ENCODE results near the gene PERM1.
"Not testable (repeated sequence)": the region's sequence is repeated elsewhere in the genome, so short reads cannot be mapped to it uniquely, and the experiment has no call there.

Gene PERM1

DNA sequence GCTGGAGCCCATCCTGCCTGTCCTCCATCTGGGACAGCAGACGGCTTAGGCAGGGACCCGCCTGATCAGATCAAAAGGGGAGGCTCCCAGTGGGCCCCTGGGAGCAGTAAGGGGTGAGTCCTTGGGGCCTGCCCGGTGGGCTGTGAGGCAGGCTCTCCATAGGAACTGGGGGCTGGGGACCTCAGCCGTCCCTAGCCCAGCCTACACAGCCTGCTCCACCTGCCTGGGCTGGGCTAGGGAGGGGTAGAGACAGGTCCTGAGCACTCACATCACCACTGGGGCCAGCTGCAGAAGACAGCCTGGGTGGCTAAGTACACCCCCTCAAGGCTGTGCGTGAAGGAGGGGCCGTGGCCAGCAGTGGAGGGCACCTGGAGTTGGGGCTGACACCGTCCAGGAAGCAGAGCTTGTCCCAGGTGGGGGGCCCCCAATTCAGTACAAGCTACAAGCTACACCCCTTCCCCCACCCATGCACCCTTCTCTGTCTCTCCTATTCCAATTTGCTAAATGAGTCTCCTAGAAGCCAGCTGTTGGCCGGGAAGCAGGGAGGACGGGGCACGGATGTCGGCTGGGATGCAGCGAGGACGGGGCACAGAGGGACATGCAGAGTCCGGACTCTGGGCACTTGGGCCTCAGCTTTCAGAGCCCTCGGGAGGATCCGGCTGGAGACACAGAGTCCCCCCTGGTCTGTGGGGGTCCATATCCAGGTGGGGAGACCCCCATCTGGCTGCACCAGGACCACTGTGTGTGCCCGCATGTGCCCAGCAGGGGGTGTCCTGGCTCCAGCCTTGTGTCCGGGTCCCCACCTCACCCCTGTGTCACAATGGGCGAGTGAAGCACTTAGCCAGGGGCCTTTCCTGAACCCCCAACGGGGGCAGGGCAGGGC lies 33.1 kb upstream of the PERM1 start:
- DNase-seq = no peak

DNA sequence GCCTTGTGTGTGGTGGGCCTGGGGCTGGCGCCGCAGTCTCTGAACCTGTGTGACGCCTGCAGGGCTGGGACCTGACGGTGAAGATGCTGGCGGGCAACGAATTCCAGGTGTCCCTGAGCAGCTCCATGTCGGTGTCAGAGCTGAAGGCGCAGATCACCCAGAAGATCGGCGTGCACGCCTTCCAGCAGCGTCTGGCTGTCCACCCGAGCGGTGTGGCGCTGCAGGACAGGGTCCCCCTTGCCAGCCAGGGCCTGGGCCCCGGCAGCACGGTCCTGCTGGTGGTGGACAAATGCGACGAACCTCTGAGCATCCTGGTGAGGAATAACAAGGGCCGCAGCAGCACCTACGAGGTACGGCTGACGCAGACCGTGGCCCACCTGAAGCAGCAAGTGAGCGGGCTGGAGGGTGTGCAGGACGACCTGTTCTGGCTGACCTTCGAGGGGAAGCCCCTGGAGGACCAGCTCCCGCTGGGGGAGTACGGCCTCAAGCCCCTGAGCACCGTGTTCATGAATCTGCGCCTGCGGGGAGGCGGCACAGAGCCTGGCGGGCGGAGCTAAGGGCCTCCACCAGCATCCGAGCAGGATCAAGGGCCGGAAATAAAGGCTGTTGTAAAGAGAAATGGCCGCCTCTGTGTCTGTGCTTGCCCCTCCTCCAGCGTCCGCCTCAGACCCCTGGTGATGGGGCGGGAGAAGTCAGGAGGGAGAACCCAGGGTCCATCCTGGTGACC lies 32.2 kb upstream of the PERM1 start:
- peak; percentile 33 for DNase-seq

DNA sequence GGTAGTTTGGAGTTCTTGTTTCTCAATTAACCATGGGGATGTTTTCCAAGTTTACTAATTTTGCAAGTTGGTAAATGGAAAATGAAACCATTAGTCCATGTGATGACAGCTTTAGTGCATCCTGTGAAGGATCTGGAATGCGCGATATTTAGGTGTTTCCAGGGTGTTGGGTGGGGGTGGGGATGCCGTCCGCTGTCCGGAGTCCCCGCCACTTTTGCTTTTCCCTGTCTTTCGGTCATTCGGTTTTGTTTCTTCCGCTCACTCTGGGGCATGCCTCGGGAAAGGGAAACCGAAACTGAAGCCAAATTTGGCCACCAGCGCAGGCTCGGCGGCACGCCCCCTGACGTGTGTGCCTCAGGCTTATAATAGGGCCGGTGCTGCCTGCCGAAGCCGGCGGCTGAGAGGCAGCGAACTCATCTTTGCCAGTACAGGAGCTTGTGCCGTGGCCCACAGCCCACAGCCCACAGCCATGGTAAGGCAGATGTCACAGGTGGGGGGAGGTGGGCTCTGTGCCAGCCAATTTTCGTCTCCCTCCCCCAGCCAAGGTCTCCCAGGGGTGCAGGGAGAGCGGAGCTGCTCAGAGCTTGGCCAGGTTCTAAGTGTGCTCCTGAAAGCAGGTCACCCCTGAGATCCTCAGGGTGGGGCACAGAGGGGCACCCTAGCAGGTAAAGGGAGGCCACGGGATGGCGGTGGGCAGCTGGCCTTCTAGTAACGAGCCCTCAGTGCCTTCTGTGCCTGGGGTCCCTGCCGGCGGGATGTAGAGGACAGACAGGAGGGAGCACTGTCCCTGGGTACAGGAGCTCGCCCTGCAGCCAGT lies 31.4 kb upstream of the PERM1 start, which contains the start of gene ISG15:
Gene ISG15, plus strand, starts transcription at position 393 of the 817 bp plus-strand sequence. Its CDS starts 77 bp downstream, at position 470.
- peak; percentile 84 for DNase-seq

DNA sequence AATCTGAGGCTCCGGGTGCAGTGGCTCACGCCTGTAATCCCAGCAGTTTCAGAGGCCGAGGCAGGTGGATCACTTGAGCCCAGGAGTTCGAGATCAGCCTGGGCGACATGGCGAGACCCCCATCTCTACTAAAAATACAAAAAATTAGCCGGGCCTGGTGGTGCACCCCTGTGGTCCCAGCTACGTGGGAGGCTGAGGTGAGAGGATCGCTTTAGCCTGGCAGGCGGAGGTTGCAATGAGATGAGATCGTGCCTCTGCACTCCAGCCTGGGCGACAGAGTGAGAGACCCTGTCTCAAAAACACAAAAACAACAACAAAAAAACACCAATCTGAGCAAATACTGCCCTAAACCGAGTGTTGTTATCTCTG lies 30.8 kb upstream of the PERM1 start:
- not testable (repeated sequence) for DNase-seq

DNA sequence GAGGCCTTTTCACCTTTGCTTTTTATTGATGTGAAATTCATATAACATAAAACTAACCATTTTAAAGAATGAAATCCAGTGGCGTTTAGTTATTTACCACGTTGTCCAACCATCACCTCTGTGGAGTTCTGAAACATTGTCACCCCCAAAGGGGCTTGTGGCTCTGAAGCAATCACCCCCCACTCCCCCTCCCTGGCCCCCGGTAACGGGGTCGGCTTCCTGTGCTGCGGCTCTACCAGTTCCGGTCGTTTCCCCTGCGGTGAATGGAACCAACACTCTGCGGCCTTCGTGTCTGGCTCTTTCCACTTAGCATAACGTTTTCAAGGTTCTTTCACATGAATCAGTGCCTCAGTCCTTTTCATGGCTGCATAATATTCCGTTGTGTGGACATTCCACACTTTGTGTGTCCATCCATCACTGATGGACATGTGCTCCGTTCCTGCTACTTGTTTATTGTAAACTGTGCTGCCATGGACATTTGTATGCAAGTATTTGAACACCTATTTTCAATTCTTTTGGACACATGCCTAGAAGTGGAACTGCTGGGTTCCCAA lies 29.6 kb upstream of the PERM1 start:
- no peak for DNase-seq

DNA sequence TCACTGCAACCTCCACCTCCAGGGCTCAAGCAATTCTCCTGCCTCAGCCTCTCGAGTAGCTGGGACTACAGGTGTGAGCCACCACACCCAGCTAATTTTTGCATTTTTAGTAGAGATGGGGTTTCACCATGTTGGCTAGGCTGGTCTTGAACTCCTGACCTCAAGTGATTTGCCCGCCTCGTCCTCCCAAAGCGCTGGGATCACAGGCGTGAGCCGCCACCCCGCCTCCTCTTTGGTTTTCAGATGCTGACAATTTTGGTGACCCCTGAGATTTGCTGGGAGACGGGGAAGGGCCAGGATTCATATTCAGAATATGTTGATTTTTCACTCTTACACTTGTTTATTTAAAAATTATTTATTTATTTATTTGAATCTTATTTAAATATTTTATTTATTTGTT lies 28.2 kb upstream of the PERM1 start:
- DNase-seq = not testable (repeated sequence)

DNA sequence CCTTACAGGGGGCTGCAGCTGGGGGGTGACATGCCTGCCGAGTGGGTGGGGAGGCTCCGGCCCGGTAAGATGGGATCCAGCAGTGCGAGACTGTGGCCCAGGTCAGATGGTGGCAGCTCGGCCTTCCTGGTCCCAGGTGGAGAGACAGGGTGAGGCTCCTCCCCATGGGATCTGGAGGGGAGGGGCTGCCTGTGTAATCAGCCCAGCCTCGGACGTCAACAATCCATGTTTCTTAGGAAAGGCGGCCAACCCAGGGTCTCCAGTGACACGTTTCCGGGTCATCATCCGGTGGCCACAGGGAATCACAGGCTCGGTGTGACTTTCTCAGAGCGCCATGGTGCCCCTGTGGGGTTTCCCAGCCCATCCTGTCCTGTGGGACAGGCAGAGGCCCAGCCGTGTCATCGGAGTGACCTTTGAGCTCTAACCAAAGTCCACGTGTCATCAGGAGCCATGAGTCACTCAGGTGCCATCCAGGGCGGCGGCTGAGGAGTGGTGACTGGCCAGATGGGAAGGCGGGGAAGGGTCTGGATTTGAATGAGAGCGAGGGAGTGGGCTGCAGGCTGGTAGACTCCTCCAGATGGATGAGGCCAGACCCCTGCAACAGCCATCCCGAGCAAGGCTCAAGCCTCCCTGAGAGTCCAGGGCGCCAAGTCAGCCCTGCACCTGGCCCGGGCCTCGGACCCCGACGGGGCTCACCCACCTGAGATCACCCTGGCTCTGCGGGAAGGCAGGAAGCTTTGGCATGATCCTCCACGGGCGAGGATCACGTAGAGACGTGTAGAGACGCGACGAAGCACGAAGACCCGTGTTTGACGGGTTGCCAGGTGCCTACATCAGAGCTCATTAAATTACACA lies 24.6 kb upstream of the PERM1 start:
- no peak for DNase-seq

DNA sequence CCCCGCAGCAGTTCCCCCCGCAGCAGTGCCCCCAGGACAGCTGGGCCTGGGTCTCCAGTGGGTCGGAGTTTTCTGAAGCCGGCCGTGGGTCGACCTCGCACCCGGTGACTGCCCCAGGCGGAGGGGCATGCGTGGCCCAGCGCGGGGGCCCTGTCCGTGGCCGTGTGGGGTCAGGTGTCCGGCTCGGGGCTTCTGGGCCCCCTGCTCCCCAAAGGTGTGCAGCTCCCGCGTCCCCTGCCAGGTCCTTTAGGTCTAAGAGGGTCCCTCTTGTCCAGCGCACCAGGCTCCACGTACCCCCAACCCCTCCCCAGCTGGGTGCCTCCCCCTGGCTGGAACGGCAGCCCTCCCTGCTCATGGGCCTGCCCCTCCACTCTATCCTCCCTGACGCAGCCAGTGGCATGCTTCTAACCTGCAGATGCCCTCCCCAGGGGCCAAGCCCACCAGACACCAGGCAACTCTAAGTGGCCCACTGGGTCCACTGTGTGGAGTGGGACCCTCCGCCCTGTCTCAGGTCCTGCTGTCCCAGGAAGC lies 23.9 kb upstream of the PERM1 start:
- no peak for DNase-seq

DNA sequence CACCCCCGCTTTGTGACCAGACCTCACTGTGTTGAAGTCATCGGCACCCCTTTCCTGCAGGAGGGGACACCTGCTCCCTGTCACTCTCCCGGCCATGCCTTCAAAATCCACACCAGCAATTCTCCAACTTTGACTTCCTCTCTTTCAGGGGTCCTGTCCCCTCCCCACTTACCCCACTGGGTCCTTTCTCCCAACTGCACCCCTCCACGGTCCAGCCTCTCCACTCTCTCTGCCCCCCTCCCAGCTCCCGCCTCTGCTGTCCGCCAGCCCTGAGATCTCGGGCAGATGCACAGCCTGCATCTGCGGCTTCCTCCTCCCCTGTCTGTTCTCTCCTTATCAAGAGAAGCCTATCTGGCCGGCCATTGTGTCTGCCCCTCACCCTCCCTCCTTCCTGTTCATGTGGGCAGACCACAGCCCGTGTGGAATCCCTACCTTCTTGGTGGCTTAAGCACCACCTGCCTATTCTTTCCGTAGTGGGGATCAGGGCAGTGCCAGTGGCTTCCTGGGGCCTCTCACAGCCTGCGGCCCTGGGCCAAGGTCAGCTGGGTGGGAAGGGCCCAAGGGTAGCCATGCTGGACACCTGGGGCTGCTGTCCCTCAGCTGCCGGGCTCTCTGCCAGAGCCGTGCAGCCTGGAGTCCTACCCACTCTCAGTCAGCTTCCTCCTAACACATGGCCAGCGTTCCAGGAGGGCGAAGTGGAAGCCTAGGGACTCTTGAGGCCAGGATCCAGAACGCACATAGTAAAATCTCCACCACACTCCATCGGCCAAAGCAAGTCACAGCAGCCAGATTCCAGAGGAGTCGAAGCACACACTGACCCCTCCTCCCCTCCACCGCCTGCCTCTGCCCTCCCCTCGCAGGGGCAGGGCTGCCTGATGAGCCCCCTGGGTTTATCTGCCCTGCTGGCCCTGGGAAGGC lies 23.1 kb upstream of the PERM1 start:
- no peak for DNase-seq

DNA sequence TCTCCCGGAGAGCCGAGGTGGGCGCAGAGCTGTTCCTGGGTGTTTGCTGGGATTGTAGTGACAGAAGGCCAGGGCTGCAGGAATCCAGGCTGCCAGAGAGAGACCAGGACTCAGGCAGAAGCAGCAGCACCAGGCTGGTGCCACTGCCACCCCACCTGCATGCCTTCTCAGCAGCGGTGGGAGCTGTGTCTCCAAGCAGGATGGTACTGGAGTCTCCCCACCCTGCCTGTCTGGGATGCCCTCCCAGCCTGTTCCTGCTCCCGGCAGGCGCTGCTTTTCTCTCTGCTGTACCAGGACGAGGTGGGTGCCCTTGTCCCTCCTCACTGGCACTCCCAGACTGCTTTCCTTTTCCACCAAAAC lies 22.5 kb upstream of the PERM1 start:
- no peak for DNase-seq

DNA sequence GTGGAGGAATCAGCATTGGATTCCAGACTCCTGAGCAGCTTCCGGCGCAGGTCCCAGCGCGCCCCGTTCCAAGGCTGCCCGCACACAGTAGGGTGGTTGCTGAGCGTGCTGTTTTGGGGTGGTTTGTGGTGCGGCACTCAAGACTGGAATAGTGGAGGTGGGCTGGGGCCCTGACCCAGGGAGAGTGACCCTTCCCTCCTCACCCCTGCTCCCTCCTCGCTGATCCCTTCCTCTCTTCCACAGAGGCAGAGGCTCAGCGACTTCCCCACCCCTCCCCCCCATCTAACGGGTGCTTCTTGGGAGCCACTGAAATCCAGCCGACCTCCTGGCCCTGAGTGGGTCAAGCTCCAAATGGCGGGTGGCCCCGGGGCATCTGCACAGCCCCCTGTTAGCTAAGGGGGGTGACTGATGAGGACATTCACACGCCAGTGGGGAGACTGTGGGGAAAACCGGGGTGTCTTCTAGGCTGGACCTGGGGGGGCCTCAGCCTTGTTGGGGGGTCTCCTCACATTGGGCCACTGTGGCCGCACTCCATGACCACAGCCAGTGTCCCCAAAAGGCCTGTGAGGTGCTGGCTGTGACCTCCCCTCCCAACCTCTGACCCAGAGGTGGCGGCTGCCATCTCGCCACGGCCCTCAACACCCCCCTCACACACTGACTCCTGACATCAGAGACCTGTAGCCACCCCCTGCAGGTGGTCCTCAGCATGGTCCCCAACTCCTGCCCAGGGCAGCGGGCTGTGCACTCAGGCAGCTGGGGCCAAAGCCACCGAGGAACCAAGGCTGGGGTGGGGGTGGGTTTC lies 21.9 kb upstream of the PERM1 start:
- no peak for DNase-seq

DNA sequence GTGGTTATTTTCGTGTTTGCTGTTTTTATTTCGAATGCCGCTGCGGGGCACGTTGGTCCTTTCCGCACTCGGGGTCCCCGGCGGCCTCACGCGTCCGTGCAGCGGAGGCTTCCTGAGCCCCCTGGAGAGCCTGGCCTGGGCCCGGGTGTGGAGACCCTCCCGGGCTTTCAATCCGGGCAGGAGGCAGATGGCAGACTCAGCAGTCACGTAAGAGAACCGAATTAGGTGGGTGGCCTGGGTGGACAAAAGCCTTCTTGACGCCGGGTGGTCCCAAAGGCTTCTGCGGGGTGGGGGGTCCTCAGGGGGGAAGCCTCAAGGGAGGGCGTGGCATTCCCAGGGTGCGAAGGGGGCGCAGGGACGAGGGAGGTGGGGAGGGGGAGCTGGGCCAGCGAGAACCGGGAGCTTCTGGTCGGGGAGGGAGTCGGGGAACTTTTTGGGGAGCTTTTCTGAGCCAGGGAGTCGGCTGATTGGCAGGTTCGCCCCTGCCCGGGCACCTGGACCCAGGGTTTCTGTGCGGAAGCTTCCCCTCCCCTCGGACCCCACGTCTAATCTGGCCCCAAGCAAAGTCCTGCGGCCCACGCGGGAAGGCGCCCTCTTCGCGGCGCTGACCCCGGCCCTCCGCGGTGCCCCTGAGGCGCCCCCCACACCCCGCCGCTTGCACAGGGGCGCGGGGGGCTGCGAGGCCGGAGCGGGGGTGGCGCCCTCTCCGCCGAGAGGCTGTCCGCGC lies 19.3 kb upstream of the PERM1 start:
- DNase-seq = no peak

DNA sequence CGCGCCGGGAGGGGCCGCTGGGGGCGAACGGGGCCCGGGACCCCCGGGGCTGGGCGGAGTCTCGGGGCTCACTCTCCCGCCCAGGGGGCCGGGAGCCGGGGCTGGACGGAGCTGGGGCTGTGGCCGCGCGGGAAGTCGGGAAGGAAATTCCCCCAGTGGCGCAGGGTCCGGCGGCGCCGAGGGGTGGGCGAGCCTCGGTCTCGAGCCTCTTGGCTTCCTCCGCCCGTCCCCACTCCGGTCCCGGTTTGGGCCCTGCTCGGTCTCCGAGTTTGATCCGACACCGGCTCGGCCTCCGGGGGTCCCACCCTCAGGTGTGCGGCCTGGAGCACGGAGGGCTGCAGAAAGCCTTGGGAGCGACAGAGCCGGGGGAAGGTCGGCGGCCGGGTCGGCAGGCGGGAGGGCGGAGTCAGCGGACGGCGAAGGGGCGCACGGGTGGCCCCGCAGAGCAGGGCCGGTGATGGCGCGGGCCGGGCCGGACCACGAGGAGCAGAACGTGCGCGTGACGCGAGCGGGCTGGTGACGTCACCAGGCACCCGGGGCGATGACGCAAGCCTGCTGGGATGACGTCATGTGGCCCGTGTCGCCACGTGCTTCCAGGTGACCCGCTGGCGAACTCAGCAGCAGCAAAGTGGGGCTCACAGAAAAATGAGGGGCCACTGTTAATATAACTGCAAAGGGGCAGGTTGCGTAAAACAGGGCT lies 18.6 kb upstream of the PERM1 start:
- DNase-seq = peak; percentile 38

DNA sequence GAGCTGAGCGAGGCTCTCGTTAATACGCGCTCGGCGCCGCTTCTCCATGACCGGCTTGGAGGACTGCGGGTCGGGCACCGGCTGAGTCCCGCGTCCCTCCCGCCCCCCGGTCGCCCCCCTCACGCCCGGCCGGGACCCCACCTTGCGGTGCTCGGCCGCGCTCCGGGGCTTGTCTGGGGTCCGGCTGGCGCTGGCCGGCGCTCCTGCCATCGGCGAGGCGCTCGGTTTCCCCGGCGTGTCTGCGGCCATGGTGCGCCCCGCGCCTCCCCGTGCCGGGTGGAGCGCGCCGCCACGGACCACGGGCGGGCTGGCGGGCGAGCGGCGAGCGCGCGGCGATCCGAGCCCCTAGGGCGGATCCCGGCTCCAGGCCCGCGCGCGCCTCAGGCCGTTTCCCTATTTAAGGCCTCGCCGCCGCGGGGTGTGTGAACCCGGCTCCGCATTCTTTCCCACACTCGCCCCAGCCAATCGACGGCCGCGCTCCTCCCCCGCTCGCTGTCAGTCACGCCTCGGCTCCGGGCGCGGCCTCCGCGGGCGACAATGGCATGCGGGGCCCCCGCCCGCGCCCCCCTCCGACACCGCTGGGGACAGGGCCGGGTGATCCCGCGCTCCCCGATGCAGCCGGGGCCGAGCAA lies 17.9 kb upstream of the PERM1 start, which contains the start of gene HES4:
Gene HES4, minus strand, starts transcription at position 373 of the 632 bp plus-strand sequence. Its CDS starts 124 bp downstream, at position 249.
- DNase-seq = peak; percentile 13

DNA sequence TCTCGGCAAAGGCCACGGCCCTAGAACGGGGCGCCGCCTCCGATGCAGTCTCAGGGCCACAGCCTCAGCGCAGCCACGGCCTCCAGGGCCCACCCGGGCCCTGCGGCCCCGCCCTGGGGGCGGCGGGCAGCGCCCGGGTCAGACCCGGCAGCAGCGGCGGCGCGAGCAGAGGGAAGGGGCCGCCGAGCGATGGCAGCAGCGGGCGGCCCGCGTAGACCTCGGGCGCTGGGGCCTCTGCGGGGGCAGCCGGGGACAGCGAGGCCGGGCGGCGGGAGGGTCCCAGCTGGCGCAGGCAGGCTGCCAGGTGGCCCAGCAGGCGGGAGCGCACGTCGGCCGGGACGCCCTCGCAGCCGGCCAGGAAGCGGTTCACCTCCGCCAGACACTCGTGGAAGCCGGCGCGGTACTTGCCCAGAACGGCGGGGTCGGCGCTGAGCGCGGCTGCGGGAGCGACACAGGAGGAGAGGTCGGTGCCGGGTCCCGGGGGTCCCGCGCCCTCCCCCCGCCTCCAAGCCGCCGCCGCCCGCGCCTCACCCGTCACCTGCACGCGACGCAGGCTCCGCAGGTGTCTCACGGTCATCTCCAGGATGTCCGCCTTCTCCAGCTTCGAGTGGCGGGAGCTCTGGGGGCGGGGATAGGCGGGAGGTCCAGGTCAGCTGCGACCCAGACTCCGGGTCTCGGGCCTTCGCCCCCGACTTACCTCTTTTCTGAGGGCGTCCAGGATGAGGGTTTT lies 17.3 kb upstream of the PERM1 start:
- DNase-seq = no peak

DNA sequence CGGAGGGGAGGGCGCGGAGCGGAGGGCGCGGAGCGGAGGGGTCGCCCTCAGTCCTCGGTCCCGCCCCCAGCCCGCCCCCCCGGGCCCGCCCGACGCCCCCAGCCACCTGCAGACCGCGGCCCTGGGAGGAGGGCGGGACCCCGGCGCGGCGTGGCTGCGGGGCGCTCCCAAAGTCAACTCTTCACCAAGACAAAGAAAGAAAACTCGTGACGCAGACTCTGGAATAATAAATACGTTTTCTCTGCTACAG lies 16.8 kb upstream of the PERM1 start:
- DNase-seq = no peak

DNA sequence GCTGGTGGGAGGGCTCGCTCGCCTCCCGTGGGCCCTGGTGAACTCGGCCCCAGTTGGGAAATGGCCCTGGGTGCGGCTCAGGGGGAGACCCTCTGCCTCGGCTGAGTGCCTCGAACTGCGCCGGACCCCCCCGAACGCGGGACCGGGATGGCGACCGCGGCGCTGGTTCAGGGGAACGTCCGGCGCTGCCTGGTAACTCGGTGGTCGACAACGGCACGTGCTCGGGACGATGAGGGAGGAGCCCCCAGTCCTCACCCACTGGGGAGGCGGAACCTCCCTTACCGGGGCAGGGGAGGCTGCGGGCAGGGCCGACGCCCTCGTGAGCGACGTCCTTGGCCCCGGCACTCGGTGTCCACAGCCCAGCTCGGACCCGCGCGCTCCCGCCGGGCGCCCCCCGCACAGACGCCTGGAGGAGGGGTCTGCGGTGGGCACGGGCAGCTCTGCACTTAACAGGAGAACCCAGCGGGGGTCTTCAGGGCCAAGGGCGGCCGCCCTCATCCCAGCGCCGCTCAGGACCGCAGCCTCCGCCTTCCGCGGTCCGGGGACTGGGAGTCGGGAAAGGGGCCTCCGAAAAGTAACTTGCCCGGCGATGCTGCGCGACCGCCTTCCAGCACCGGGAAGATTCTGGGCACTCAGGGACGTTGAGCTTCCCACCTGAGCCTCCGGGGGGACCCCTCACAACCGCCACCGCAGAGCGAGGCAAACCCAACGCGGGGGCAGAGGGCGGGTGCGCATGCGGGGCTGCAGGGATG lies 16.3 kb upstream of the PERM1 start:
- no peak for DNase-seq
